Nephron (organoid): ENCODE measurements around the gene TNFSF4.

Source experiments
- H3K27ac Mint-ChIP-seq, 3 experiments: 2 replicates each; pipeline ENCODE4 v1.8.0; 2020; ENCODE audit warnings: mixed read lengths in 3 of 3, mild to moderate bottlenecking in 2 of 3, moderate library complexity in 1 of 3
- H3K27me3 Mint-ChIP-seq: 2 replicates; pipeline ENCODE4 v1.8.0; 2021; ENCODE audit warnings: low read depth, mild to moderate bottlenecking, moderate library complexity, mixed read lengths
- H3K36me3 Mint-ChIP-seq: 2 replicates; pipeline ENCODE4 v1.8.0; 2020; ENCODE audit warnings: low read depth, mixed read lengths
- H3K4me1 Mint-ChIP-seq: 2 replicates; pipeline ENCODE4 v1.8.0; 2020; ENCODE audit warnings: mixed read lengths
- H3K4me3 Mint-ChIP-seq, 3 experiments: 2 replicates each; pipeline ENCODE4 v1.8.0; 2020; ENCODE audit warnings: mild to moderate bottlenecking in 3 of 3, mixed read lengths in 3 of 3, moderate library complexity in 2 of 3
- H3K9me3 Mint-ChIP-seq: 2 replicates; pipeline ENCODE4 v1.8.0; 2020; ENCODE audit warnings: mixed read lengths
- CTCF ChIP-seq, 3 experiments: fragments of 200-600 bp; sonication (generic); IDR thresholded peaks; one replicate each; pipeline ENCODE4 v1.5.0; 2021; ENCODE audit warnings: antibody characterized with exemption in 3 of 3; ENCODE audit not compliant: unreplicated experiment in 3 of 3

Gene TNFSF4

GRCh38 chr1:173181791-173182190 is 25.3 kb downstream of the TNFSF4 start:
- H3K27ac Mint-ChIP-seq: no peak overlapping the region
- H3K36me3 Mint-ChIP-seq: no peaks in the 10 kb centered on the region
- no peaks in the 10 kb centered on the region for H3K4me1 Mint-ChIP-seq
- no peak for TF ChIP-seq CTCF (IDR thresholded peaks at IDR 0.05; ENCODE audit: unreplicated experiment in 3 of 3)
- peaks cover 9% of the 10 kb centered on the region for H3K9me3 Mint-ChIP-seq
- H3K27me3 Mint-ChIP-seq: no peaks in the 10 kb centered on the region
- H3K4me3 Mint-ChIP-seq: no peak overlapping the region

- H3K36me3 Mint-ChIP-seq: no peaks in the 10 kb centered on the region
- H3K27ac Mint-ChIP-seq: no peak overlapping the region
- H3K4me1 Mint-ChIP-seq: no peaks in the 10 kb centered on the region
- H3K9me3 Mint-ChIP-seq: peaks cover 46% of the 10 kb centered on the region
- no peak for TF ChIP-seq CTCF (IDR thresholded peaks at IDR 0.05; ENCODE audit: unreplicated experiment in 3 of 3)
- peaks cover 4% of the 10 kb centered on the region for H3K27me3 Mint-ChIP-seq
- no peak overlapping the region for H3K4me3 Mint-ChIP-seq
These were observed 30.9 kb downstream of the TNFSF4 start for GRCh38 chr1:173176246-173176645.

GRCh38 chr1:173175514-173176145 is 31.5 kb downstream of the TNFSF4 start:
- peaks cover 49% of the 10 kb centered on the region for H3K9me3 Mint-ChIP-seq
- H3K4me1 Mint-ChIP-seq: no peaks in the 10 kb centered on the region
- H3K4me3 Mint-ChIP-seq: no peak overlapping the region
- no peaks in the 10 kb centered on the region for H3K36me3 Mint-ChIP-seq
- TF ChIP-seq CTCF (IDR thresholded peaks at IDR 0.05; ENCODE audit: unreplicated experiment in 3 of 3): no peak
- H3K27me3 Mint-ChIP-seq: peaks cover 4% of the 10 kb centered on the region
- no peak overlapping the region for H3K27ac Mint-ChIP-seq

- peaks cover 42% of the 10 kb centered on the region for H3K9me3 Mint-ChIP-seq
- TF ChIP-seq CTCF (IDR thresholded peaks at IDR 0.05; ENCODE audit: unreplicated experiment in 3 of 3): no peak
- no peak overlapping the region for H3K27ac Mint-ChIP-seq
- H3K27me3 Mint-ChIP-seq: peaks cover 4% of the 10 kb centered on the region
- no peak overlapping the region for H3K4me3 Mint-ChIP-seq
- no peaks in the 10 kb centered on the region for H3K4me1 Mint-ChIP-seq
- H3K36me3 Mint-ChIP-seq: no peaks in the 10 kb centered on the region
These were observed 33.7 kb downstream of the TNFSF4 start for GRCh38 chr1:173173388-173173787.

GRCh38 chr1:173171152-173171551 is 36.0 kb downstream of the TNFSF4 start:
- Mint-ChIP-seq H3K4me1 (no peaks in the 10 kb centered on the region), H3K4me3 (no peak overlapping the region), H3K9me3 (peaks cover 37% of the 10 kb centered on the region), H3K36me3 (no peaks in the 10 kb centered on the region), H3K27ac (no peak overlapping the region), H3K27me3 (peaks cover 4% of the 10 kb centered on the region)
- TF ChIP-seq CTCF (IDR thresholded peaks at IDR 0.05; ENCODE audit: unreplicated experiment in 3 of 3): no peak

GRCh38 chr1:173168941-173169340 is 38.2 kb downstream of the TNFSF4 start:
- Mint-ChIP-seq H3K27ac (no peak overlapping the region), H3K36me3 (no peaks in the 10 kb centered on the region), H3K9me3 (peaks cover 22% of the 10 kb centered on the region), H3K4me3 (no peak overlapping the region), H3K27me3 (peaks cover 4% of the 10 kb centered on the region), H3K4me1 (no peaks in the 10 kb centered on the region)
- no peak for TF ChIP-seq CTCF (IDR thresholded peaks at IDR 0.05; ENCODE audit: unreplicated experiment in 3 of 3)
